ENCODE results near the gene GPR108. TPM values are rescaled to one million over a fixed set of nuclear protein-coding genes. Genes with fewer than 3 reads are reported as not detected.

The GPR108 gene
- total and polyA plus RNA-seq, 2 donors: 23.2 to 66.8 TPM

DNA sequence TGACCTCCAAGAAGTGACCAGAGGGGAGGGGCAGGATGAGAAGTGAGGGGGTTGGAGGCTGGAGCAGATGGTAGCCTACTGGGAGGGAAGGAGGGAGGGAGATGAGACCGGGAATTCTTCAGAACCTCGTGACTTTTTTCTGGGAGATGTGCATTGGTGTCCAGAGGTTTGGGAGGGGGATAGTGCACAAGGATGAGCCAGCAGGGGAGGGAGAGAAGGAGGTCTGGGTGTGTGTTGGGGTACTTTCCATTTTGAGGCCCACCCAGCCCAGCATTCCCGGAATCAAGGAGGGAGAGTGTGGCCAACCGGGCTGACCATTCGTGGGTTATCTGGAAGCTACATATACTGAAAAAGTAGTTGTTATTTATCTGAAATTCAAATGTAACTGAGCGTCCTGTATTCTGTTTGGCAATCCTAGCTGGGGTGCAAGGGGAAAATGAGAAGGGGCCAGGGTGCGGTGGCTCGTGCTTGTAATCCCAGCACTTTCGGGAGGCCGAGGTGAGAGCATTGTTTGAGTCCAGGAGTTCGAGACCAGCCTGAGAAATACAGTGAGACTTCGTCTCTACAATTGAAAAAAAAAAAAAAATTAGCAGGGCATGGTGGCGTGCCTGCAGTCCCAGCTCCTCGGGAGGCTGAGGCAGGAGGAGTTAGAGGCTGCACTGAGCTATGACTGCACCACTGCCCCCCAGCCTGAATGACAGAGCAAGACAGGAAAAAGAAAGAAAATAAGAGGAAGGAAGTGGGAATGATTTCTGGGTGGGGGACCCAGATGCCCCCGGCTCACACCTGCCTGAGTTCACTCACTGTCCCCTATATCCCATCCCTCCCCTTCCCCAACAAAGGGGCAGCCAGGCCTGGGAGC is 12.5 kb downstream of the GPR108 start:
- WGBS: 64% methylated on average over 15 of the region's 15 CpGs
- no peak for DNase-seq (ENCODE audit: extremely low spot score)
- Histone ChIP-seq H3K4me1 (ENCODE audit: insufficient read depth) (no peaks in the 10 kb centered on the region), H3K36me3 (ENCODE audit: insufficient read depth) (no peaks in the 10 kb centered on the region), H3K4me3 (ENCODE audit: low read depth, low read length) (no peak overlapping the region), H3K27ac (ENCODE audit: low read depth) (no peak overlapping the region)

DNA sequence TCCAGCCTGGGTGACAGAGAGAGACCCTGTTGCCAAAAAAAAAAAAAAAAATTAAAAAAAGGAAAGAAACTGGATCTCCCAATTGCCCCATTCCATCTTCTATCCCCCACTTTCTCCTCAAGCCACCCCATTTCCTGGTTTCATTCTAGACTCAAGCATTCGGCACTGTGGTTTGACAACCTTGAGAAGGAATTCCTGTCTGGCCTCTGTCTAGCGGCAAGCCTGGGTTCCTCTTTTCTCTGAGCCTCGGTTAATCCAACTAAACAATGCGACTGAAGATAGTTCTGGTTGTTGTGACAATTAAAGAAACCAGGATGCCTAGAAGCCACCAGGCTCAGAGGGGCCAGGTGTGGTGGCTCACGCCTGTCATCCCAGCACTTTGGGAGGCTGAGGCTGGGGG is 13.6 kb downstream of the GPR108 start:
- H3K4me3 ChIP-seq (ENCODE audit: low read depth, low read length): no peak overlapping the region
- no peaks in the 10 kb centered on the region for H3K36me3 ChIP-seq (ENCODE audit: insufficient read depth)
- no peak for DNase-seq (ENCODE audit: extremely low spot score)
- H3K4me1 ChIP-seq (ENCODE audit: insufficient read depth): no peaks in the 10 kb centered on the region
- WGBS: 52% methylated on average over 5 of the region's 5 CpGs
- H3K27ac ChIP-seq (ENCODE audit: low read depth): peak overlapping the region; percentile 27

DNA sequence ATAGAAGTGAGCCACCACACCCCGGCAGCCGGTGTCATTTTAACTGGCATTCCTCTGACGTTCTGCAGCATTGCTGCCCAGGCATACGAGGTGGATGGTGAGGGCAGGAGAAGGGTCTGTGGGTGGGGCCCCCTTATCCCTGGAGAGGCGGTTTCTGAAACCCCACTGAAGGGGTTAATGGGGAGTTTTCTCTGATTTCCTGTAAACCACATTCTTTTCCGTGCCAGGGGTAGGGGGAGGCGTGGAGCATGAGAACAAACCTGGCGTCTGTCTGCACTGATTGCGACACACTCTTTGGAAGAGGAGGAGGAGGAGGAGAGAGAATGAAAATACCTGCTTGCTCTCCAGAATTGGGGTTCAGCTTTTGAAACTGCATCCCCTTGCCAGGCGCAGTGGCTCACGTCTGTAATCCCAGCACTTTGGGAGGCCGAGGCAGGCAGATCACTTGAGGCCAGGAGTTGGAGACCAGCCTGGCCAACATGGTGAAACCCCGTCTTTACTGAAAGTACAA is 14.2 kb downstream of the GPR108 start:
- DNase-seq (ENCODE audit: extremely low spot score): no peak
- H3K36me3 ChIP-seq (ENCODE audit: insufficient read depth): no peaks in the 10 kb centered on the region

DNA sequence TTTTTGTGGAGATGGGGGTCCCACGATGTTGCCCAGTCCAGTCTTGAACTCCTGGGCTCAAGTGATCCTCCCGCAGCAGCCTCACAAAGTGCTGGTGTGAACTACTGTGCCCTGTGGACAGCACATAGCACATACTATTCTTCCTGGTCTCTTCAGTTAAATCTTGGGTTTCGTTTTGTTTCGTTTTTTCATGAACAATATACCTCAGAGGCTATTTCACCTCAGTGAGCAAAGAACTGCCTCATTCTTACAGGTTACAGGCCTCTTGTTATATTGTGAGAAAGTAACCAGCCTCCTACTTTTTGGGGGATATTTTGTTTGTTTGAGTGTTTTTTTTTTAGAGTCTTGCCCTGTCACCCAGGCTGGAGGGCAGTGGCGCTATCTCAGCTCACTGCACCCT is 15.6 kb downstream of the GPR108 start:
- Histone ChIP-seq H3K4me1 (ENCODE audit: insufficient read depth) (no peaks in the 10 kb centered on the region), H3K4me3 (ENCODE audit: low read depth, low read length) (no peak overlapping the region), H3K27ac (ENCODE audit: low read depth) (no peak overlapping the region), H3K36me3 (ENCODE audit: insufficient read depth) (no peaks in the 10 kb centered on the region)
- DNase-seq (ENCODE audit: extremely low spot score): no peak
- WGBS: 74% methylated on average over 5 of the region's 5 CpGs

More for the DNA sequence above, 14.2 kb downstream of the GPR108 start:
- Histone ChIP-seq H3K27ac (ENCODE audit: low read depth) (no peak overlapping the region), H3K4me1 (ENCODE audit: insufficient read depth) (no peaks in the 10 kb centered on the region), H3K4me3 (ENCODE audit: low read depth, low read length) (no peak overlapping the region)
- WGBS: 11% methylated on average over 13 of the region's 13 CpGs

DNA sequence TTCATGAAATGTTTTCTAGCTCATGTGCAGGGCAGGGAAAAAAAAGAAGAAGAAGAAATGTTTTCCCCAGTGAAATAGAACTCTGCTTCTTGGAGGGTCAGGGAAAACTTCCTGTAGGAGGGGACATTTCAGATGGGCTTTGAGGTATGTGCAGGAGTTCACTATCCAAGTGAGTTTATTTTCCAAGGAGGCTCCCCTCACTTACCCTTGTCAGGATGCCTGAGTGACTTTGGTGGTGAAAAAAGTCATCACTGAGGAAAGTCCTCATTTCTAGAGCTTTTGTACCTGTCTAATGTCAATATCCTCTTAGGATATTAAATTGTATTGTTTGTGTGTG is 16.3 kb downstream of the GPR108 start:
- Histone ChIP-seq H3K4me3 (ENCODE audit: low read depth, low read length) (no peak overlapping the region), H3K27ac (ENCODE audit: low read depth) (no peak overlapping the region)

GRCh38 chr19:6720369-6721137 is 16.8 kb downstream of the GPR108 start, which contains the start of gene C3:
C3 (minus strand) TSS chr19:6720650; CDS start chr19:6720589, 61 bp downstream.
- WGBS: 46% methylated on average over 4 of the region's 4 CpGs
- Histone ChIP-seq H3K4me3 (ENCODE audit: low read depth, low read length) (no peak within 1 kb of the TSS), H3K4me1 (ENCODE audit: insufficient read depth) (no peaks in the 10 kb centered on the region), H3K36me3 (ENCODE audit: insufficient read depth) (no peaks in the 10 kb centered on the region), H3K27ac (ENCODE audit: low read depth) (no peak within 1 kb of the TSS)
- DNase-seq (ENCODE audit: extremely low spot score): no peak

More for the DNA sequence above, 16.3 kb downstream of the GPR108 start:
- Histone ChIP-seq H3K36me3 (ENCODE audit: insufficient read depth) (no peaks in the 10 kb centered on the region), H3K4me1 (ENCODE audit: insufficient read depth) (no peaks in the 10 kb centered on the region)
- no peak for DNase-seq (ENCODE audit: extremely low spot score)

- H3K27ac ChIP-seq (ENCODE audit: low read depth): no peak overlapping the region
- DNase-seq (ENCODE audit: extremely low spot score): no peak
- H3K4me3 ChIP-seq (ENCODE audit: low read depth, low read length): no peak overlapping the region
- H3K36me3 ChIP-seq (ENCODE audit: insufficient read depth): no peaks in the 10 kb centered on the region
- H3K4me1 ChIP-seq (ENCODE audit: insufficient read depth): no peaks in the 10 kb centered on the region
- 85% methylated on average over 3 of the region's 3 CpGs for WGBS
Observed at GRCh38 chr19:6719992-6720368, 17.4 kb downstream of the GPR108 start.

GRCh38 chr19:6719540-6719861 is 17.9 kb downstream of the GPR108 start:
- H3K27ac ChIP-seq (ENCODE audit: low read depth): no peak overlapping the region
- DNase-seq (ENCODE audit: extremely low spot score): no peak
- 69% methylated on average over 6 of the region's 6 CpGs for WGBS

DNA sequence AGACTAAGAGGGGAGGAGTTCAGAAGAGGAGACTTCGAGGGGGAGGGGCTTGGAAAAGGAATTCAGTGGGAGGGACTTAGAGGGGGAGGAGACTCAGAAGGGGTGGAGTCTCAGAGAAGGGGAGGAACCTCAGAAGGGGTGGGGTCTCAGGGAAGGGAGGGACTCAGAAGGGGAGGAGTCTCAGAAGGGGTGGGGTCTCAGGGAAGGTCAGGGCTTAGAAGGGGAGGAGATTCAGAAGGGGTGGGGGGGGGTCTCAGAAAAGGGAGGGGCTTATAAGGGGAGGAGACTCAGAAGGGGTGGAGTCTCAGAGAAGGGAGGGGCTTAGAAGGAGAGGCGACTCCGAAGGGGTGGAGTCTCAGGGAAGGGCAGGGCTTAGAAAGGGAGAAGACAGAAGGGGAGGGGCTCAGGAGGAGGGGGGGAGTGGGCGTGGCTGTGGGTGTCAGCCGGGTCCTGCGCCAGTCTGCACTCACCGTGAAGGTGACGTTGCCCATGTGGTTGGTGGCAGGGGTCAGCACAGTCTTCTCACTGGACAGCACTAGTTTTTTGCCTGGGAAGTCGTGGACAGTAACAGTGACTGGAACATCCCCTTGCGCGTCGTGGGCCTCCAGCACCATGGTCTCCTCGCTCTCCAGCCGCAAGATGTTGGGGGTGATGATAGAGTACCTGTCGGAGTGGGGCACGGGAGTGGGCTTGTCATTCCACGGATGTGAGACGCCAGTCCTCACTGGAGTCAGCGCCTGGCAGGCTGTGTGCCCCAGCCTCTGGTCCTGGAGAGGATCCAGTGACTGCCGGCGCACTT is 18.4 kb downstream of the GPR108 start:
- WGBS: 78% methylated on average over 21 of the region's 21 CpGs
- Histone ChIP-seq H3K4me1 (ENCODE audit: insufficient read depth) (no peaks in the 10 kb centered on the region), H3K27ac (ENCODE audit: low read depth) (no peak overlapping the region), H3K36me3 (ENCODE audit: insufficient read depth) (no peaks in the 10 kb centered on the region), H3K4me3 (ENCODE audit: low read depth, low read length) (no peak overlapping the region)
- DNase-seq (ENCODE audit: extremely low spot score): no peak

More at GRCh38 chr19:6719540-6719861, 17.9 kb downstream of the GPR108 start:
- no peaks in the 10 kb centered on the region for H3K4me1 ChIP-seq (ENCODE audit: insufficient read depth)
- H3K36me3 ChIP-seq (ENCODE audit: insufficient read depth): no peaks in the 10 kb centered on the region
- no peak overlapping the region for H3K4me3 ChIP-seq (ENCODE audit: low read depth, low read length)

GRCh38 chr19:6718111-6718740 is 19.2 kb downstream of the GPR108 start:
- H3K4me3 ChIP-seq (ENCODE audit: low read depth, low read length): no peak overlapping the region
- no peak overlapping the region for H3K27ac ChIP-seq (ENCODE audit: low read depth)
- H3K4me1 ChIP-seq (ENCODE audit: insufficient read depth): no peaks in the 10 kb centered on the region
- H3K36me3 ChIP-seq (ENCODE audit: insufficient read depth): no peaks in the 10 kb centered on the region
- DNase-seq (ENCODE audit: extremely low spot score): no peak
- WGBS: 70% methylated on average over 23 of the region's 23 CpGs

DNA sequence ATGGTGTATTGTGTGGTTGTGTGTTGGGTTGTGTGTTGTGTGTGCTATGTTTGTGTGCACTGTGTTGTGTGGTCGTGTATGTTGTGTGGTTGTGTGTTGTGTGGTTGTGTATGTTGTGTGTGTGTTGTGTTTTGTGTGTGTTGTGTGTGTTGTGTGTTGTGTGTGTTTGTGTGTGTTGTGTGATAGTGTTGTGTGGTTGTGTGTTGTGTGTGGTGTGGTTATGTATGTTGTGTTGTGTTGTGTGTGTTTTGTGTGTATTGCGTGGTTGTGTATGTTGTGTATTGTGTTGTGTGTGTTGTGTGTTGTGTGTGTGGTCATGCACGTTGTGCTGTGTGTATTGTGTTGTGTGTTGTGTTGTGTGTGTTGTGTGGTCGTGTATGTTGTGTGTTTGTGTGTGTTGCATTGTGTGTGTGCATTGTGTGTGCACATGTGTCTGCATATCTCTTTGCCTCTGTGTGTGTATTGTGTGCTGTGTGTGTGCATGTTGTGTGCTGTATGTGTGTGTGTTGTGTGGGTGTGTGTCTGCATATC is 19.9 kb downstream of the GPR108 start:
- no peaks in the 10 kb centered on the region for H3K4me1 ChIP-seq (ENCODE audit: insufficient read depth)

GRCh38 chr19:6717036-6717435 is 20.3 kb downstream of the GPR108 start:
- 70% methylated on average over 10 of the region's 10 CpGs for WGBS
- no peak for DNase-seq (ENCODE audit: extremely low spot score)
- no peaks in the 10 kb centered on the region for H3K4me1 ChIP-seq (ENCODE audit: insufficient read depth)
- no peak overlapping the region for H3K4me3 ChIP-seq (ENCODE audit: low read depth, low read length)
- H3K36me3 ChIP-seq (ENCODE audit: insufficient read depth): no peaks in the 10 kb centered on the region
- no peak overlapping the region for H3K27ac ChIP-seq (ENCODE audit: low read depth)

More for the DNA sequence above, 19.9 kb downstream of the GPR108 start:
- H3K27ac ChIP-seq (ENCODE audit: low read depth): no peak overlapping the region
- H3K36me3 ChIP-seq (ENCODE audit: insufficient read depth): no peaks in the 10 kb centered on the region
- H3K4me3 ChIP-seq (ENCODE audit: low read depth, low read length): no peak overlapping the region
- 80% methylated on average over 4 of the region's 4 CpGs for WGBS
- no peak for DNase-seq (ENCODE audit: extremely low spot score)

DNA sequence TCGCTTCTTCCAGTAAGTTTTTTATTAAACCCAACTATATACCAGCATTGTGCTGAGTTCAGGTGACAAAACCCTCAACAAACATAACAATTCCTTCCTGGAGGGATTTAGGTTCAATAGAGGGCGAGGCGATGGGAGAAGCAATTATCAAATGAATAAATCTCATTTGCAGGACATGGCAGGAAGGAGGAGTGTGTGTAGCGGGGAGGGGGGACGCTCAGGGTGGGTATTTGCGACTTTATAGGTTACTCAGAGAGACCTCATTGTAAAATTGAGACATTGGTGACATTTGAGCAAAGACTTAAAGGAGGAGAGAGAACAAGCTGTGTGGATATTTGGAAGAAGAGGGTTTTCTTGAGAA is 20.8 kb downstream of the GPR108 start:
- Histone ChIP-seq H3K36me3 (ENCODE audit: insufficient read depth) (no peaks in the 10 kb centered on the region), H3K27ac (ENCODE audit: low read depth) (no peak overlapping the region), H3K4me1 (ENCODE audit: insufficient read depth) (no peaks in the 10 kb centered on the region), H3K4me3 (ENCODE audit: low read depth, low read length) (no peak overlapping the region)
- DNase-seq (ENCODE audit: extremely low spot score): no peak
- 46% methylated on average over 6 of the region's 6 CpGs for WGBS
